ENCODE data around the gene DRD5. TPM values are rescaled to one million over a fixed set of nuclear protein-coding genes. Genes with fewer than 3 reads are reported as not detected.

Gene DRD5
- total RNA-seq, 2 donors from 2014 or later = not detected

- ATAC-seq = no peak
- H3K36me3 Mint-ChIP-seq (ENCODE audit: low read depth) = no peaks in the 10 kb centered on the region
- H3K27me3 Mint-ChIP-seq = peaks cover 7% of the 10 kb centered on the region
- H3K4me3 Mint-ChIP-seq = no peak overlapping the region
- no peak overlapping the region for H3K27ac Mint-ChIP-seq
- no peaks in the 10 kb centered on the region for H3K4me1 Mint-ChIP-seq
- no peaks in the 10 kb centered on the region for H3K9me3 ChIP-seq (ENCODE audit: control insufficient read depth, low read length, poor library complexity, severe bottlenecking)
- DNase-seq = no peak
Measured at GRCh38 chr4:9833421-9833820, 52.0 kb downstream of the DRD5 start.

Other genes starting within 250 kb of the DRD5 start
- gene SLC2A9, start 239.9 kb downstream of the DRD5 start, total RNA-seq = 1 to 10 TPM; 1.7 to 2.8 TPM

Measured in T-helper 17 cell (primary cell).